ENCODE results near the gene SEMA6A.

Gene SEMA6A

GRCh38 chr5:116467465-116467843 lies 107.2 kb downstream of the SEMA6A start:
- Histone ChIP-seq H3K4me3 (ENCODE audit: insufficient read length, low read depth) (no peak overlapping the region), H3K27me3 (ENCODE audit: insufficient read depth, insufficient read length) (no peaks in the 10 kb centered on the region), H3K4me1 (ENCODE audit: insufficient read depth, insufficient read length) (no peaks in the 10 kb centered on the region), H3K9me3 (ENCODE audit: insufficient read depth, low read length) (no peaks in the 10 kb centered on the region), H3K9ac (ENCODE audit: insufficient read length, low read depth) (no peak overlapping the region), H3K36me3 (ENCODE audit: insufficient read depth, insufficient read length, low read length) (peaks cover 66% of the 10 kb centered on the region)
- no peak for TF ChIP-seq SUZ12 (IDR thresholded peaks at IDR 0.05; ENCODE audit: extremely low read depth, insufficient read depth, insufficient read length)
- TF ChIP-seq ZNF274 (IDR thresholded peaks at IDR 0.05; ENCODE audit: low read depth, low read length), result no peak
- TF ChIP-seq YY1 (IDR thresholded peaks at IDR 0.05; ENCODE audit: insufficient read depth, insufficient read length), result no peak
- DNase-seq (ENCODE audit: low read depth, low spot score), result no peak

GRCh38 chr5:116466727-116467464 lies 107.7 kb downstream of the SEMA6A start:
- Histone ChIP-seq H3K9me3 (ENCODE audit: insufficient read depth, low read length) (no peaks in the 10 kb centered on the region), H3K36me3 (ENCODE audit: insufficient read depth, insufficient read length, low read length) (peaks cover 61% of the 10 kb centered on the region), H3K9ac (ENCODE audit: insufficient read length, low read depth) (no peak overlapping the region), H3K27me3 (ENCODE audit: insufficient read depth, insufficient read length) (no peaks in the 10 kb centered on the region), H3K4me1 (ENCODE audit: insufficient read depth, insufficient read length) (no peaks in the 10 kb centered on the region), H3K4me3 (ENCODE audit: insufficient read length, low read depth) (no peak overlapping the region)
- TF ChIP-seq YY1 (IDR thresholded peaks at IDR 0.05; ENCODE audit: insufficient read depth, insufficient read length) (no peak), ZNF274 (IDR thresholded peaks at IDR 0.05; ENCODE audit: low read depth, low read length) (no peak)
- no peak for DNase-seq (ENCODE audit: low read depth, low spot score)

GRCh38 chr5:116465411-116465810 lies 109.2 kb downstream of the SEMA6A start:
- Histone ChIP-seq H3K4me1 (ENCODE audit: insufficient read depth, insufficient read length) (no peaks in the 10 kb centered on the region), H3K27me3 (ENCODE audit: insufficient read depth, insufficient read length) (no peaks in the 10 kb centered on the region), H3K4me3 (ENCODE audit: insufficient read length, low read depth) (no peak overlapping the region), H3K9me3 (ENCODE audit: insufficient read depth, low read length) (no peaks in the 10 kb centered on the region), H3K9ac (ENCODE audit: insufficient read length, low read depth) (no peak overlapping the region), H3K36me3 (ENCODE audit: insufficient read depth, insufficient read length, low read length) (peaks cover 53% of the 10 kb centered on the region)
- TF ChIP-seq ZNF274 (IDR thresholded peaks at IDR 0.05; ENCODE audit: low read depth, low read length), result no peak
- no peak for TF ChIP-seq YY1 (IDR thresholded peaks at IDR 0.05; ENCODE audit: insufficient read depth, insufficient read length)
- no peak for TF ChIP-seq SUZ12 (IDR thresholded peaks at IDR 0.05; ENCODE audit: extremely low read depth, insufficient read depth, insufficient read length)
- no peak for DNase-seq (ENCODE audit: low read depth, low spot score)

GRCh38 chr5:116464144-116464708 lies 110.4 kb downstream of the SEMA6A start:
- no peak overlapping the region for H3K9ac ChIP-seq (ENCODE audit: insufficient read length, low read depth)
- TF ChIP-seq ZNF274 (IDR thresholded peaks at IDR 0.05; ENCODE audit: low read depth, low read length) (no peak), SUZ12 (IDR thresholded peaks at IDR 0.05; ENCODE audit: extremely low read depth, insufficient read depth, insufficient read length) (no peak), YY1 (IDR thresholded peaks at IDR 0.05; ENCODE audit: insufficient read depth, insufficient read length) (no peak)
- peaks cover 53% of the 10 kb centered on the region for H3K36me3 ChIP-seq (ENCODE audit: insufficient read depth, insufficient read length, low read length)
- no peak for DNase-seq (ENCODE audit: low read depth, low spot score)
- H3K27me3 ChIP-seq (ENCODE audit: insufficient read depth, insufficient read length), result no peaks in the 10 kb centered on the region
- no peaks in the 10 kb centered on the region for H3K9me3 ChIP-seq (ENCODE audit: insufficient read depth, low read length)
- no peaks in the 10 kb centered on the region for H3K4me1 ChIP-seq (ENCODE audit: insufficient read depth, insufficient read length)
- no peak overlapping the region for H3K4me3 ChIP-seq (ENCODE audit: insufficient read length, low read depth)

GRCh38 chr5:116462500-116462899 lies 112.1 kb downstream of the SEMA6A start:
- no peak for TF ChIP-seq YY1 (IDR thresholded peaks at IDR 0.05; ENCODE audit: insufficient read depth, insufficient read length)
- TF ChIP-seq ZNF274 (IDR thresholded peaks at IDR 0.05; ENCODE audit: low read depth, low read length), result no peak
- no peak for TF ChIP-seq SUZ12 (IDR thresholded peaks at IDR 0.05; ENCODE audit: extremely low read depth, insufficient read depth, insufficient read length)
- no peak overlapping the region for H3K9ac ChIP-seq (ENCODE audit: insufficient read length, low read depth)
- no peak overlapping the region for H3K4me3 ChIP-seq (ENCODE audit: insufficient read length, low read depth)
- peaks cover 45% of the 10 kb centered on the region for H3K36me3 ChIP-seq (ENCODE audit: insufficient read depth, insufficient read length, low read length)
- no peaks in the 10 kb centered on the region for H3K27me3 ChIP-seq (ENCODE audit: insufficient read depth, insufficient read length)
- no peak for DNase-seq (ENCODE audit: low read depth, low spot score)
- H3K9me3 ChIP-seq (ENCODE audit: insufficient read depth, low read length), result no peaks in the 10 kb centered on the region
- H3K4me1 ChIP-seq (ENCODE audit: insufficient read depth, insufficient read length), result no peaks in the 10 kb centered on the region

GRCh38 chr5:116459301-116459700 lies 115.3 kb downstream of the SEMA6A start:
- Histone ChIP-seq H3K4me3 (ENCODE audit: insufficient read length, low read depth) (no peak overlapping the region), H3K9me3 (ENCODE audit: insufficient read depth, low read length) (no peaks in the 10 kb centered on the region), H3K9ac (ENCODE audit: insufficient read length, low read depth) (no peak overlapping the region), H3K27me3 (ENCODE audit: insufficient read depth, insufficient read length) (no peaks in the 10 kb centered on the region), H3K4me1 (ENCODE audit: insufficient read depth, insufficient read length) (no peaks in the 10 kb centered on the region), H3K36me3 (ENCODE audit: insufficient read depth, insufficient read length, low read length) (peaks cover 29% of the 10 kb centered on the region)
- TF ChIP-seq YY1 (IDR thresholded peaks at IDR 0.05; ENCODE audit: insufficient read depth, insufficient read length), result no peak
- no peak for TF ChIP-seq SUZ12 (IDR thresholded peaks at IDR 0.05; ENCODE audit: extremely low read depth, insufficient read depth, insufficient read length)
- no peak for TF ChIP-seq ZNF274 (IDR thresholded peaks at IDR 0.05; ENCODE audit: low read depth, low read length)
- no peak for DNase-seq (ENCODE audit: low read depth, low spot score)

- peaks cover 25% of the 10 kb centered on the region for H3K36me3 ChIP-seq (ENCODE audit: insufficient read depth, insufficient read length, low read length)
- TF ChIP-seq YY1 (IDR thresholded peaks at IDR 0.05; ENCODE audit: insufficient read depth, insufficient read length) (no peak), ZNF274 (IDR thresholded peaks at IDR 0.05; ENCODE audit: low read depth, low read length) (no peak), SUZ12 (IDR thresholded peaks at IDR 0.05; ENCODE audit: extremely low read depth, insufficient read depth, insufficient read length) (no peak)
- H3K9ac ChIP-seq (ENCODE audit: insufficient read length, low read depth), result no peak overlapping the region
- H3K9me3 ChIP-seq (ENCODE audit: insufficient read depth, low read length), result no peaks in the 10 kb centered on the region
- no peak overlapping the region for H3K4me3 ChIP-seq (ENCODE audit: insufficient read length, low read depth)
- no peak for DNase-seq (ENCODE audit: low read depth, low spot score)
- no peaks in the 10 kb centered on the region for H3K4me1 ChIP-seq (ENCODE audit: insufficient read depth, insufficient read length)
- H3K27me3 ChIP-seq (ENCODE audit: insufficient read depth, insufficient read length), result no peaks in the 10 kb centered on the region
Measured at GRCh38 chr5:116457062-116457461, 117.6 kb downstream of the SEMA6A start.
